Smooth muscle cell (in vitro differentiated cells): ENCODE results near the gene SSR4. TPM values are rescaled to one million over a fixed set of nuclear protein-coding genes. Genes with fewer than 3 reads are reported as not detected.

Experiments
- DNase-seq: peaks from one replicate; lab custom pipeline; 2025; ENCODE audit not compliant: unreplicated experiment; lab: John Stamatoyannopoulos, UW
- H2AFZ ChIP-seq: fragments of 200-600 bp; sonication (generic); 2 replicates; pipeline ENCODE4 v1.6.0; 2016; ENCODE audit warnings: antibody characterized with exemption, low read depth, mild to moderate bottlenecking
- H3F3A ChIP-seq: fragments of 200-600 bp; sonication (generic); 2 replicates; pipeline ENCODE4 v1.6.0; 2017; ENCODE audit warnings: antibody characterized with exemption, low read depth
- H3K27ac ChIP-seq: fragments of 200-600 bp; sonication (generic); 2 replicates; pipeline ENCODE4 v1.5.1; 2016; ENCODE audit warnings: low read depth, mild to moderate bottlenecking
- H3K27me3 ChIP-seq: fragments of 200-600 bp; sonication (generic); 2 replicates; pipeline ENCODE4 v1.6.1; 2016; ENCODE audit warnings: low read depth, mild to moderate bottlenecking
- H3K36me3 ChIP-seq: fragments of 200-600 bp; sonication (generic); 2 replicates; pipeline ENCODE4 v1.5.1; 2016; ENCODE audit warnings: low read depth
- H3K4me1 ChIP-seq: fragments of 200-600 bp; sonication (generic); 2 replicates; pipeline ENCODE4 v1.5.1; 2016; ENCODE audit warnings: low read depth
- H3K4me2 ChIP-seq: fragments of 200-600 bp; sonication (generic); 2 replicates; pipeline ENCODE4 v1.6.0; 2016; ENCODE audit warnings: mild to moderate bottlenecking
- H3K4me3 ChIP-seq: fragments of 200-600 bp; sonication (generic); 2 replicates; pipeline ENCODE4 v1.5.1; 2016; ENCODE audit warnings: mild to moderate bottlenecking
- H3K79me2 ChIP-seq: fragments of 200-600 bp; sonication (generic); 2 replicates; pipeline ENCODE4 v1.6.0; 2016; ENCODE audit warnings: low read depth, mild to moderate bottlenecking
- H3K9ac ChIP-seq: fragments of 200-600 bp; sonication (generic); 2 replicates; pipeline ENCODE4 v1.6.0; 2016; ENCODE audit warnings: low read depth
- H3K9me3 ChIP-seq: fragments of 200-600 bp; sonication (generic); replicated peaks from 2 replicates; pipeline ENCODE4 v1.5.1; 2016; ENCODE audit warnings: low read depth
- H4K20me1 ChIP-seq: fragments of 200-600 bp; sonication (generic); 2 replicates; pipeline ENCODE4 v1.6.0; 2016; ENCODE audit warnings: low read depth
- CTCF ChIP-seq: fragments of 200-600 bp; sonication (generic); IDR thresholded peaks from 2 replicates; pipeline ENCODE4 v1.5.1; 2017; ENCODE audit warnings: borderline replicate concordance, mild to moderate bottlenecking, antibody characterized with exemption; ENCODE audit not compliant: insufficient read depth, poor library complexity, severe bottlenecking
- WGBS: methylation state at CpG from one replicate; pipeline ENCODE4 v1.1.7; 2016; ENCODE audit warnings: low lambda C conversion rate; 5-methylcytosine and 5-hydroxymethylcytosine counted together
- polyA plus RNA-seq: library from polyadenylated mRNA; unstranded; fragments of >200 nt; fragmentation: Nextera tagmentation; extraction: Ambion mirVana; gene quantifications from 2 replicates; pipeline ENCODE4 v1.2.1, GENCODE V29; 2016
- total RNA-seq: library from RNA; depleted of rRNA; stranded (reverse); fragments of >200 nt; gene quantifications from 2 replicates; pipeline ENCODE4 v1.2.3, GENCODE V29; 2014

SSR4 gene
- total and polyA plus RNA-seq, 2 experiments from 2014 or later: 443 to 677 TPM

DNA sequence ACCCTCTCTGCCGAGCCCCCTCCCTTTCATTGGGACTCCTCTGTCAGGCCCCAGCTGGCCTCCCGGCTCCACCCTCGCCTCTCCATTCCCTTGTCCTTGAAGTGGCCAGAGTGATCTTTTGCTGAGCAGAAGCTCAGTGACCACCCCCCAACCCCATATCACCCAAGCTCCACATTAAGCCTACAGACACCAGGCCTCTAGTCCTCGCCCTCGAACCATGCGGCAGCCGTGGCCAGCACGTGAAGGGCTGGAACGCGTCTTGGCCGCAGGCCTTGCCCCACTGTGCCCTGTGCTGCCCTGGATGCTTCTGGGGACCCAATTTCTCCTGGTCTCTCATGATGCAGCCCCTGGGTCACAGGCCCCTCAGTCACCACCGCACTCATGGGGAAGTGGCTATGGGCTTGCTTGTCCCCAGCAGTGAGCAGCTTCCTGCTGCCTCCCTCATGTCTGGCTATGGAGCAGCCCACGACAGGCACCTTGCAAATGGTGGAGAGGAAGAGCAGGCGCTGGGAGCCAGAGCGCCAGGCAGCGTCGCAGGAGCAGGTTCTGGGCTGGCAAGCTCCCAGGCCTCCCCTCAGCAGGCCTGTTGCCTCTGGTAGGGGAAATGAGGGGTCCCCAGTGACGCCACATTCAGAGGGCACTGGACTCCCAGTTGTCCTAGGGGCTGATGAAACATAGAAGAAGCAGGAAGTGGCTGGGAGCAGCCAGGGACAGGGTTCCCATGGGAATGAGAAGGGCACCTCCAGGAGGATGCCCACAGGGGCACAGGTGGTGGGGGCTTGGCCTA is 14.4 kb upstream of the SSR4 start:
- Histone ChIP-seq H3K79me2 (no peaks in the 10 kb centered on the region), H3K9ac (no peak overlapping the region)
- WGBS: 92% methylated on average over 18 of the region's 18 CpGs

GRCh38 chrX:153780678-153781427 is 13.6 kb upstream of the SSR4 start, which contains the start of gene SRPK3:
TSS of gene SRPK3 (plus strand) at chrX:153781041. CDS start at chrX:153781087, 46 bp downstream.
- Histone ChIP-seq H3K36me3 (no peaks in the 10 kb centered on the region), H3K4me2 (no peak within 1 kb of the TSS), H3K9me3 (no peaks in the 10 kb centered on the region), H4K20me1 (no peaks in the 10 kb centered on the region), H2AFZ (no peak within 1 kb of the TSS), H3K27me3 (no peaks in the 10 kb centered on the region), H3K4me1 (no peaks in the 10 kb centered on the region), H3K79me2 (no peaks in the 10 kb centered on the region), H3K27ac (no peak within 1 kb of the TSS), H3F3A (no peaks in the 10 kb centered on the region), H3K9ac (no peak within 1 kb of the TSS), H3K4me3 (no peak within 1 kb of the TSS)
- no peak for TF ChIP-seq CTCF
- no peak for DNase-seq
- 92% methylated on average over 39 of the region's 52 CpGs for WGBS

More for the DNA sequence above, 14.4 kb upstream of the SSR4 start:
- Histone ChIP-seq H3F3A (no peaks in the 10 kb centered on the region), H3K36me3 (no peaks in the 10 kb centered on the region), H3K27me3 (no peaks in the 10 kb centered on the region), H3K4me2 (no peak overlapping the region), H4K20me1 (no peaks in the 10 kb centered on the region), H2AFZ (no peak overlapping the region), H3K9me3 (no peaks in the 10 kb centered on the region), H3K4me3 (no peak overlapping the region), H3K27ac (no peak overlapping the region), H3K4me1 (no peaks in the 10 kb centered on the region)
- TF ChIP-seq CTCF: no peak
- DNase-seq: no peak

- no peak for DNase-seq
- Histone ChIP-seq H4K20me1 (no peaks in the 10 kb centered on the region), H2AFZ (no peak overlapping the region), H3K27ac (no peak overlapping the region), H3K79me2 (no peaks in the 10 kb centered on the region), H3K9ac (no peak overlapping the region), H3K4me2 (no peak overlapping the region), H3F3A (no peaks in the 10 kb centered on the region), H3K4me1 (no peaks in the 10 kb centered on the region), H3K4me3 (no peak overlapping the region), H3K9me3 (no peaks in the 10 kb centered on the region), H3K36me3 (no peaks in the 10 kb centered on the region), H3K27me3 (no peaks in the 10 kb centered on the region)
- TF ChIP-seq CTCF: no peak
- WGBS: 88% methylated on average over 23 of the region's 24 CpGs
These were observed 12.9 kb upstream of the SSR4 start for GRCh38 chrX:153781428-153782047.
